Panc1 (cell line): ENCODE measurements around the gene JMJD1C.

Experiments used
- CTCF ChIP-seq: fragments of 450-650 bp; IDR thresholded peaks from 2 replicates; pipeline ENCODE4 v1.5.1; 2017; ENCODE audit warnings: mild to moderate bottlenecking
- POLR2AphosphoS5 ChIP-seq: IDR thresholded peaks from 2 replicates; pipeline ENCODE4 v1.6.1; 2012; ENCODE audit warnings: mild to moderate bottlenecking, low read depth, low read length, moderate library complexity
- REST ChIP-seq, 2 experiments: IDR thresholded peaks; 2 replicates each; pipeline ENCODE4 v1.6.1; 2011 to 2012; ENCODE audit warnings: low read depth in 2 of 2, control low read depth in 1 of 2, low read length in 1 of 2, mild to moderate bottlenecking in 1 of 2, moderate library complexity in 1 of 2; ENCODE audit not compliant: insufficient read depth in 1 of 2
- SIN3A ChIP-seq: IDR thresholded peaks from 2 replicates; pipeline ENCODE4 v1.6.1; 2012; ENCODE audit warnings: low read depth, mild to moderate bottlenecking, low read length, moderate library complexity, borderline replicate concordance; ENCODE audit not compliant: insufficient read depth

GRCh38 chr10:63168821-63169462 lies 296.8 kb downstream of the JMJD1C start:
- TF ChIP-seq CTCF, result no peak
- TF ChIP-seq POLR2AphosphoS5, result no peak
- no peak for TF ChIP-seq REST (IDR thresholded peaks at IDR 0.05; ENCODE audit: insufficient read depth in 1 of 2, low read depth in 2 of 2, low read length in 1 of 2)
- no peak for TF ChIP-seq SIN3A
